ENCODE results near the gene GNAQ.
"Not testable (repeated sequence)": the region's sequence is repeated elsewhere in the genome, so short reads cannot be mapped to it uniquely, and the experiment has no call there.

GNAQ gene

GRCh38 chr9:77871483-77871882 is 160.1 kb downstream of the GNAQ start:
- no peak overlapping the region for H3K27ac ChIP-seq
- TF ChIP-seq, protein P1, sequence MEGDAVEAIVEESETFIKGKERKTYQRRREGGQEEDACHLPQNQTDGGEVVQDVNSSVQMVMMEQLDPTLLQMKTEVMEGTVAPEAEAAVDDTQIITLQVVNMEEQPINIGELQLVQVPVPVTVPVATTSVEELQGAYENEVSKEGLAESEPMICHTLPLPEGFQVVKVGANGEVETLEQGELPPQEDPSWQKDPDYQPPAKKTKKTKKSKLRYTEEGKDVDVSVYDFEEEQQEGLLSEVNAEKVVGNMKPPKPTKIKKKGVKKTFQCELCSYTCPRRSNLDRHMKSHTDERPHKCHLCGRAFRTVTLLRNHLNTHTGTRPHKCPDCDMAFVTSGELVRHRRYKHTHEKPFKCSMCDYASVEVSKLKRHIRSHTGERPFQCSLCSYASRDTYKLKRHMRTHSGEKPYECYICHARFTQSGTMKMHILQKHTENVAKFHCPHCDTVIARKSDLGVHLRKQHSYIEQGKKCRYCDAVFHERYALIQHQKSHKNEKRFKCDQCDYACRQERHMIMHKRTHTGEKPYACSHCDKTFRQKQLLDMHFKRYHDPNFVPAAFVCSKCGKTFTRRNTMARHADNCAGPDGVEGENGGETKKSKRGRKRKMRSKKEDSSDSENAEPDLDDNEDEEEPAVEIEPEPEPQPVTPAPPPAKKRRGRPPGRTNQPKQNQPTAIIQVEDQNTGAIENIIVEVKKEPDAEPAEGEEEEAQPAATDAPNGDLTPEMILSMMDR (IDR thresholded peaks at IDR 0.05) = no peak
- TF ChIP-seq ZFX (IDR thresholded peaks at IDR 0.05; ENCODE audit: borderline replicate concordance) = no peak

DNA sequence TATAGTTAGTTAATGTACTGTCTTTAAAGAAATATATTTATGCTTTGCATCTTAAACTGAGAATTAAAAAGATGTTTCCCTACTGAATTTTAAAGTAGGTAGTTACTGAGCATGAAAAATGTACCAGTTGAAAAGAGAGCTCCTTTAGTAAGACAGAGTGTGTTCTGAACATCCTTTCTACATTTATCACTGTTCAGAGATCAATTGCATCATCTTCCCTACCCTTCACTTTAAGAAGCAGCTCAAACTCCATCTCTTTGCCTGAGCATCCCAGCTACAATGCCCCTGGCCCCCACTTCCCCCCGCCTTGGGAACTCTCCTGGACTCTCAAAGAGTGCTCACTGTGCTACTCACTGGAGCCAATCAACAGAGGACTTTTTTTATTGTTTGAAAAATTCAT is 164.7 kb downstream of the GNAQ start:
- peak overlapping the region; percentile 97 for H3K27ac ChIP-seq
- TF ChIP-seq, protein P1 (IDR thresholded peaks at IDR 0.05) = no peak
- no peak for TF ChIP-seq ZFX (IDR thresholded peaks at IDR 0.05; ENCODE audit: borderline replicate concordance)

- TF ChIP-seq ZFX (IDR thresholded peaks at IDR 0.05; ENCODE audit: borderline replicate concordance) = no peak
- TF ChIP-seq, protein P1 (IDR thresholded peaks at IDR 0.05) = no peak
- peak overlapping the region; percentile 97 for H3K27ac ChIP-seq
Observed at GRCh38 chr9:77865385-77866047, 166.1 kb downstream of the GNAQ start.

- TF ChIP-seq ZFX (IDR thresholded peaks at IDR 0.05; ENCODE audit: borderline replicate concordance) = no peak
- TF ChIP-seq, protein P1 (IDR thresholded peaks at IDR 0.05) = peak; percentile 28; the same call in 1 of the 2 replicates
- H3K27ac ChIP-seq = peak overlapping the region; percentile 97
Observed at GRCh38 chr9:77864211-77864889, 167.3 kb downstream of the GNAQ start.

DNA sequence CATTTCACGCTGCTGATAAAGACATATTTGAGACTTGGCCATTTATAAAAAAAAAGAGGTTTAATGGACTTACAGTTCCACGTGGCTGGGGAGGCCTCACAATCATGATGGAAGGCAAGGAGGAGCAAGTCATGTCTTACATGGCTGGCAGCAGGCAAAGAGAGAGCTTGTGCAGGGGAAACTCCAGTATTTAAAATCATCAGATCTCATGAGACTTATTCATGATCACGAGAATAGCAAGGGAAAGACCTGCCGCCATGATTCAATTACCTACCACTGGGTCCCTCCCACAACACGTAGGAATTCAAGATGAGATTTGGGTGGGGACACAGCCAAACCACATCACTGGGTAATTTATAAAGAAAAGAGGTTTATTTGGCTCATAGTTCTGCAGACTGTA is 168.0 kb downstream of the GNAQ start:
- H3K27ac ChIP-seq = peak overlapping the region; percentile 97

DNA sequence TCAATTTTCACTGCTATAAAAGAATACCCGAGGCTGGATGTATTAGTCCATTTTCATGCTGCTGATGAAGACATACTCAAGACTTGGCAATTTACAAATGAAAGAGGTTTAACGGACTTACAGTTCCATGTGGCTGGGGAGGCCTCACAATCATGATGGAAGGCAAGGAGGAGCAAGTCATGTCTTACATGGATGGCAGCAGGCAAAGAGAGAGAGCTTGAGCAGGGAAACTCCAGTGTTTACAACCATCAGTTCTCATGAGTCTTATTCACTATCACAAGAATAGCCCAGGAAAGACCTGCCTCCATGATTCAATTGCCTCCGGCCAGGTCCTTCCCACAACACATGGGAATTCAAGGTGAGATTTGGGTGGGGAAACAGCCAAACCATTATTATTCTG is 170.7 kb downstream of the GNAQ start:
- H3K27ac ChIP-seq = not testable (repeated sequence)

DNA sequence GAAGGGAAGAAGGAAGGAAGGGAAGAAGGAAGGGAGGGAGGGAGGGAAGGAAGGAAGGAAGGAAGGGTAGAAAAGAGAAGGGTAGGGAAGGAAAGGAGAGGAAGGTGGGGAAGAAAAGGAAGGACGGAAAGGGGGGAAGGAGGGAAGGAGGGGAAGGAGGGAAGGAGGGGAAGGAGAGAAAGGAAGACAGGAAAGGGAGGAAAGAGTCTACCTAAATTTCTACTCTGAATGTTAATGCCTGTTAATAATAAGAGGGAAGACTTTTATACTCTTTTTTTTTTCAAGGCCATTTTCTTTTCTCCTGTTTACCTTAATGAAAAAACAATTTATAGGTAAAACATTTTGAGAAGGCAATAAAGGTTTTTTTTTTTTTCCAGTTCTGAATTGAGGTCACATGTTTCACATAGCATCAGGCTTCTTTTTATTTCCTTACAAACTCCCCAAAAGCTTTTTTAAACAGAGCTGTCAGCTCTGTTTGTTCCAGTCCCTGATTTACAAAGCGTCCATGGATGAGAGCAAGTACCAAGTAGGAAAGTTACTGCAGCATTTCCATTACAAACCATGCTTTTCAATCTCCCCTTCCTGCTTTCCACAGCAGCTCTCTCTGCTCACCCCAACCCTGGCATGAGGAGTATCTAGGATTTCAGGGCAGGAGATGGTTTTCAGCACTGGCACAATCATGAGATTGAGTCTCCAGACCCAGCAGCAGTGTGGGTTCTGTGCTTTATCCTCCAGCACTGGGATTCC is 173.9 kb downstream of the GNAQ start:
- H3K27ac ChIP-seq = no peak overlapping the region
- TF ChIP-seq, protein P1 (IDR thresholded peaks at IDR 0.05) = no peak
- TF ChIP-seq ZFX (IDR thresholded peaks at IDR 0.05; ENCODE audit: borderline replicate concordance) = no peak

- no peak for TF ChIP-seq ZFX (IDR thresholded peaks at IDR 0.05; ENCODE audit: borderline replicate concordance)
- TF ChIP-seq, protein P1 (IDR thresholded peaks at IDR 0.05) = no peak
- H3K27ac ChIP-seq = no peak overlapping the region
Observed at GRCh38 chr9:77856615-77857014, 175.0 kb downstream of the GNAQ start.

Measured in 22Rv1 (cell line).